HFF-Myc (cell line): ENCODE results near the gene CDH22.

Experiments used
- DNase-seq: peaks from one replicate; pipeline ENCODE4 v3.0.0-alpha.2; 2011; ENCODE audit warnings: low read depth; ENCODE audit errors: extremely low read depth
- H3K4me3 ChIP-seq: replicated peaks from 2 replicates; pipeline ENCODE4 v1.5.1; 2011; ENCODE audit warnings: low read depth, mild to moderate bottlenecking, control low read depth, low read length
- TF ChIP-seq, protein P1 (sequence below): IDR thresholded peaks from 2 replicates; pipeline ENCODE4 v1.5.1; 2012; ENCODE audit warnings: mild to moderate bottlenecking, low read depth, low read length, control low read depth; ENCODE audit errors: missing control alignments

CDH22 gene

DNA sequence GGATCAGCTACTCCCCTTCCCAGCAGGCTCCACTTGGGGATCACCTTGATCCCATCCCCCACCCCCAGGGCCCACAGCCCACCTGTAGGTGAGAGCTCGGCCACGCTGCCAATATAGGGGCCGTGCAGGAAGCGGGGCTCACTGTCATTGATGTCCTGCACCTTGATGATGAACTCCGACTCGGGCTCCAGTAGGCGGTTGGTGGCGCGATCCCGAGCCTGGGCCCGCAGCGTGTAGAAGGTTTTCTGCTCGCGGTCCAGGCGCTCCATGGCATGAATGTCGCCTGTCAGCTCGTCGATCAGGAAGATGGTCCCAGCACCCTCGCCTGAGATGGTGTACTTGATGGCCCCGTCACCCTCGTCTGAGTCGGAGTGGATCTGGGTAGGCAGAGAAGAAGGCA is 67.4 kb downstream of the CDH22 start:
- no peak for DNase-seq
- no peak overlapping the region for H3K4me3 ChIP-seq
- TF ChIP-seq, protein P1, sequence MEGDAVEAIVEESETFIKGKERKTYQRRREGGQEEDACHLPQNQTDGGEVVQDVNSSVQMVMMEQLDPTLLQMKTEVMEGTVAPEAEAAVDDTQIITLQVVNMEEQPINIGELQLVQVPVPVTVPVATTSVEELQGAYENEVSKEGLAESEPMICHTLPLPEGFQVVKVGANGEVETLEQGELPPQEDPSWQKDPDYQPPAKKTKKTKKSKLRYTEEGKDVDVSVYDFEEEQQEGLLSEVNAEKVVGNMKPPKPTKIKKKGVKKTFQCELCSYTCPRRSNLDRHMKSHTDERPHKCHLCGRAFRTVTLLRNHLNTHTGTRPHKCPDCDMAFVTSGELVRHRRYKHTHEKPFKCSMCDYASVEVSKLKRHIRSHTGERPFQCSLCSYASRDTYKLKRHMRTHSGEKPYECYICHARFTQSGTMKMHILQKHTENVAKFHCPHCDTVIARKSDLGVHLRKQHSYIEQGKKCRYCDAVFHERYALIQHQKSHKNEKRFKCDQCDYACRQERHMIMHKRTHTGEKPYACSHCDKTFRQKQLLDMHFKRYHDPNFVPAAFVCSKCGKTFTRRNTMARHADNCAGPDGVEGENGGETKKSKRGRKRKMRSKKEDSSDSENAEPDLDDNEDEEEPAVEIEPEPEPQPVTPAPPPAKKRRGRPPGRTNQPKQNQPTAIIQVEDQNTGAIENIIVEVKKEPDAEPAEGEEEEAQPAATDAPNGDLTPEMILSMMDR, result no peak

DNA sequence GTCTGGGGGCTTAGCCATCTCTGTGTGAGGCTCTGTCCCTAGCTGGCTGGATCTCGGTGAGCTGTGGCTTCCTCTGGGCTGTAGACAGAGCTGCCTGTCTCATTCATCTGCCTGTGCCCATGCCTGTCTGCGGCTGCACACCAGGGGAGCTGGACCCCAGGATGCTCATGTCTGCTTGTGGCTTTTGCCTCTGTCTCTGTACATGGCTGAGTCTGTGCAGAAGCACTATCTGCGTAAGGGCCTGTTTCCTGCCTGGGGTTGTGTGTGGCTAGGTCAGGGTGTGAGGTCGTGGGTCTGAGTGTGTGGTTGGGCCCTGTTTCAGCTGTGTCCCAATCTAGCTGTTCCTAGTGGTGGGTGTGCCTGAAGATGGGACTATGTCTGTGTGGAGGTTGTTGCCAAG is 68.2 kb downstream of the CDH22 start:
- H3K4me3 ChIP-seq, result no peak overlapping the region
- DNase-seq, result no peak
- TF ChIP-seq, protein P1, result no peak

DNA sequence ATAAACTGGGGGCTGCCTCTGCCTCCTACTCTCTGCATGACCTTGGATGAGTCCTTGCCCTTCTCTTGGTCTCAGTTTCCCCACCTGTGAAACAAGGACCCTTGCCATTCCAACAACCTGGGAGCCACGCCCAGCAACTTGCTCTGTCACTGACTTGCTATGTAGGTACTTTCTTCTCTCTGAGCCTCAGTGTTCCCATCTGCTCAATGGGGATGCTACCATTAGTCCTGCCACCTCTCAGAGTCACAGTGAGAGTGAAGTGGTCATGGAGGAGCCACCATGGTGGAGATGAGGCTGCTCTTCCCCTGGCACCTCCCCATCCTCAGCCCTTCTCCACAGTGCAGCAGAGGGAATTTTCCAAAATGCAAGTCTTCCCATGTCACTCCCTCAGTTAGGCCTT is 70.6 kb downstream of the CDH22 start:
- TF ChIP-seq, protein P1, result no peak
- H3K4me3 ChIP-seq, result no peak overlapping the region
- DNase-seq, result no peak

DNA sequence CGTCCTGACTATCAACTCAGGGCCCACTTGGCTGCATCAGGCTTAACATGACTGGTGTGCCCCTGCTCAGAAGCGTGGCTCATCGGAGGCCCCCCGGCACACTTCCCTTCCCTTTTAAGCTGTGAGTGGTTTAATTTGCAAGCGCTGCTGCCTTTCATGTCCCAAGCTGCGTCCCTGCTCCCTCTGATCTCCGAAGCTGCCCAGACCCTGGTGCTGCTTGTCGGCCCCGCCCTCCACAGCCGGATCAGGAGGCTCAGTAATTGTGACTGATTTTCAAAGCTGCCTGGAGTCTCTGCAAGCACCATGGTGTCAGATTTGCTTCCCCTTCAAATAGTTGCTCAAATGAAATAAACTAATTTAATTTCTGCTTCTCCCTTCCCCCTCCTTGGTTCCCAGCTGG is 71.1 kb downstream of the CDH22 start:
- TF ChIP-seq, protein P1, result no peak
- DNase-seq, result no peak
- H3K4me3 ChIP-seq, result no peak overlapping the region

DNA sequence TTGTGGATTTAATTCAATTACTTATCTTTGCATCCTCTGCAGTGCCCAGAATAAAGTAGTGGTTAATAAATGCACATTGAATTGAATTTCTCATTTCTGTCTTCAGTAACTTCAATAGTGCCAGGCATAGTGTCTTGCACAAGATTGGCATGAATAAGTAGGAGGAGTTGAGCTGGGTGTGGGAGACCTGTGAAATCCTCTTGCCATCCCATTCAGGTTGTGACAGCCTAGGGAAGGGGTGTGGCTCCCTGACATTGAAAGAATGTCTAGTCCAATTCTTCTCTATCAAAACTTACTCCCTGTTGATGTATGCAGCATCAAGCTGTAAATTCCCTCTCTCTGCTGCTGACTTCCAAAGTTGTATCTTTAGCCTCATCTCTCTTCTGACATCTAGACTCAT is 73.2 kb downstream of the CDH22 start:
- TF ChIP-seq, protein P1, result no peak
- no peak overlapping the region for H3K4me3 ChIP-seq
- DNase-seq, result no peak

DNA sequence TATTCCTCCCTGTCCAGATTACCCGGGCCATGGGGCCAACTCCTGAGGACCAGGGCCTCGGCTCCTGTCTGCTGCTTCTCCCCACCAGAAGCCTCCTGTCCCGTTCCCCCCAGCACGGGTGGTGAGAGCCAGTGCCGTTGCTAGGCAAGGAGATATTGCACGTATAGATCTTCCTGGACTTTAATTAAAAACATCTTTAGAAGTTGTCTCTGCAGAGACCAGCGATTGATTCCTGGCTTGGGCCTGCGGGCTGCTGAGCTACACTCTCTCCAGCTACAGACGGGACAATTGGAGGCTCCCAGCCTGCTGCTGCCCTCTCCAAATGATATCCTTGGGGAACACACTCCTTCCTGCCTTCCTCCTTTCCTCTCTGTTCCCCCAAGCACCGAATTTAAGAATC is 74.6 kb downstream of the CDH22 start:
- H3K4me3 ChIP-seq, result no peak overlapping the region
- TF ChIP-seq, protein P1, result no peak

DNA sequence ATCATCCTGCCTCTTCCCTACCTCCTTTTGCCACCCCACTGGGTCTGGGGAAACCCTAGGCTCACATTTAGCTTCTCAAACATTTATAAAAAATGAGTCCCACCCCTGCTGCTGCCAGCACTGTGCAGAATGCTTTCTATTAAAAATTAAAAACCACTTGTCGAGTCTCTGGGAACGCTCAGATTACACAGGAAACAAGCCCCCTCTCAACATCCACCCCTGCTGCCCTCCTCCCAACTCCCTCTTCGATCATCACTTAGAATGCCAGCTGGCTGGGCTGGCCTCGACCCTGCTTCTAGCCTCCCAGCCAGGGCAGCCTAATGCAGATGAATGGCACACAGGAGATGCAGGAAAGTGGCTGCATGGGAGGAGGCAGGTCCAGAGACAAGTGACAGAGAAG is 75.8 kb downstream of the CDH22 start:
- no peak for DNase-seq
- TF ChIP-seq, protein P1, result no peak
- H3K4me3 ChIP-seq, result no peak overlapping the region

More for the DNA sequence above, 74.6 kb downstream of the CDH22 start:
- no peak for DNase-seq
